HPDE6-E6E7 (cell line): ENCODE data around the gene SLCO3A1.
A peak's percentile ranks its signal among the peaks of the same experiment; 100 is the strongest.

Experiments
- DNase-seq: peaks from one replicate; pipeline ENCODE4 v3.0.0; 2011; ENCODE audit warnings: missing footprints; ENCODE audit errors: extremely low spot score

SLCO3A1 gene

DNA sequence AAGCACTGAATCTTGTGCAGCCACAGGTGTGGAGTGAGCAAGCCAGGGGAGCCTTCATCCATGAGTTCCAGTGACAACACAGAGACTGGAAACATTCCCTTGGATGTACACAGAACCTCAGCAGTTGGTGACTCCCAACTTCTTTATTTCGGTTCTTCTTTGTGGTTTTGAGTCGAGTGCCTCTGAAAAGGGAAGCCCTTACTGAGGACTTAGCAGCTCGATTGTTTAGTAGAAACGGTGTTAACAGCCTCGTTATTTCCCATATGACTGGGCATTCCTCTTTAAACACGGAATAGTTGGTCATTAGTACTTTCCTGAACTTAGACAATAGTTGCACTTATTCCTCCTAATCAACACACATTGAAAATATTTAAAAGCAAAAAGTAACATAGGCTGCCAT is 7.7 kb downstream of the SLCO3A1 start:
- DNase-seq = no peak

DNA sequence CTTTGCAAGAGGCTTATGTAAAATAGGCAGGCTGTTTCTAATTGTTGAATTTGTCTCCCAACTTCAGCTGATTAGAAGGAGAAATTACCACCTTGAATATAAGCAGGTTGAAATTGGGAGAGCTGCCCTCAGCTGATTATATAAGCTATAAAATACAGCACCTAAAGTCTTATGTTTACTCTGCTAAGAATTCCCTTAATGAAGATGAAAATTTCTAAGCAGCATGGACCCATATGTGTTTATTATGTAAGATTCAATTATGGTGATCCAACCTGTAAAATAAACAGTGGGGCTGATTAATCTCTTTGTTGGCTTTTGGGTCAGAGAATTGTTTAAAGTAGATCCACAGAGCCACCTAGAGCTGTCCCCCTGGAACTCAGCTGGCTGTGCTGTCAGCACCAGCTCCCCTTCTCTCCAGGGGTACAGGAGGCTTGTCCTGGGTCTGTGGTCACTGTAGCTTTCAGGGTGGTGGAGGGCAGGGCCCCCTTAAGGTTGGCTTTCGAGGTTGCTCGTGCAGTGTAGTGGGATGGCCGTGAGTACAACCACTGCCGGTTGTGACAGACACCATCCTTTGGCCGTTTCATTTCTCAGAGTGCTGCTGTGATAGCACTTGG is 9.5 kb downstream of the SLCO3A1 start:
- no peak for DNase-seq

DNA sequence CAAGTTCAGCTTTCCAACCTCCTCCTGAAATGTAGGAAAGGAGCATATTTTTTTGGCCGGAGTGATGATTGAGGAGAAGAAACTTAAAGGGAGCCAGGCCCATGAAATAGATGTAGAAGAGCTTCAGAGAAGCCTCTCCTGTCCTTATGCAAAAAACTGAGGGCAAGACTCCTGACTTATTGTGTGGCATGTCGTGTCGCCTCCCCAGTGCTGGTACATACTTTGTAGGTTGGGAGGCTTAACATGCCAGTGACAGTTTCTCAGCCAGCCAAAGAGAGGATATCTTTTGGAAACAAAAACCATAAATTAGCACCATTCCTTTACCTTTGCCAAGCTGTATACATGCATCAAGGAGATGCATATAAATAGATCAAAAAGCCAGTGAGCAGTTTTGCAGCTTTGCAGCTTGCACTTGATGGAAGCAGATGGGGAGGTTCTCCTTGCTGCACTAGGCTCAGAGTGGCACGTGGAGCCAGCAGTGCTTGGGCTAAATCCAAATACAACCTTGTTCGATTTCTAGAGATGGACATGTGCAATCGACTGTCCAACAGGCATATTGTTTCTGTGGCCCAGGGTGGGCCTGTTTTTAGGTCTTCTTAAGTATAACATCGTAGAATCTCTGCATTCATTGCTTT is 10.2 kb downstream of the SLCO3A1 start:
- DNase-seq = no peak

DNA sequence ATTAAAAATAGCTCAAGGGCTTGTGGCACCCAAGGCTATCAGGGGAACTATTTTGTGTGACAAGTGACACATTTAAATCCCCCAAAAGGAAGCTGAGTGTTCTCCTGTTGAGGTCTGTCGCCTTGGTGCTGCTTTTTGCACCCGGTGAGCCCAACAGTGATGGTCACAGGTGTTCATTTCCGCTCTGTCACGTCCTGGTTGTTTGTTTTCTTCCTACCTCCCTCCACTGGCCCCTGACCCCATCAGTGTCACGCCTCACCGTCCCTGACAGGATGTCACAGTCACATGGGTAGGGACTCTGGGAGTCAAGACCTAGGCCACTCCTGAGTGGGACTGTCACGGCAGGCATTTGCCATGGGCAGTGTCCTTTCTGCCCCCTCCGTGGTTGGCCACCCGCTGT is 11.2 kb downstream of the SLCO3A1 start:
- DNase-seq = no peak

DNA sequence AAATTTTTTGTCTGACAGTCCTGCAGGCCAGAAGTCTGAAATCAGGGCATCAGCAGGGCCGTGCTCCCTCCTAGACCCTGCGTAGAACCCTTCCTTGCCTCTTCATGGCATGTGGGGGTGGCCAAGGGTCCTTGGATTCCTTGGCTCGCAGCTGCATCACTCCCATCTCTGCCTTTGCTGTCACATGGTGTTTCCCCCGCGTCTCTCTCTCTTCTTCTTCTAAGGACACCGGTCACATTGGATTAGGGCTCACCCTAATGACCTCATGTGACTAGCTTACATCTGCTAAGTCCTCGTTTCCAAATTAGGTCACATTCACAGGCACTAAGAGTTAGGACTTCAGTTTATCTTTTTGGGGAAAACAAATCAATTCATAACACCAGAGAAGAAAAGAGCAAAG is 12.0 kb downstream of the SLCO3A1 start:
- no peak for DNase-seq

DNA sequence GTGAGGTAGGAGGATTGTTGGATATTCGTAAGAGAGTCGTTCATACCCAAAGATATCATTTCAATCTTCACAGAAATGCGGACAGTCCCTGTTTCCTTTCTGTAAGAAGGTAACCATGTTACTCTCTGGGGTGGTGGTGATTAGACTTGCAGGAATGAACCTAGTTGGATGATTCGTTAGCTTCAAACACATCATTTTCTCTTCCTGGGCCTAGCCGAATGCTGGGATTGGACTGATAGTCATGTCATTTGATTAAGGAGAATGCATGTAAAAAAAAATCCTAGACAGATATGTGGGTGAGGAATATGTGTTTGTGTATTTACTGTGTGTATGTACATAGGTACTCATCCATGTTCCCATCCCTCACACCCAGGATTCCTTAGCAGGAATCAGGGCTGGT is 12.4 kb downstream of the SLCO3A1 start:
- no peak for DNase-seq

DNA sequence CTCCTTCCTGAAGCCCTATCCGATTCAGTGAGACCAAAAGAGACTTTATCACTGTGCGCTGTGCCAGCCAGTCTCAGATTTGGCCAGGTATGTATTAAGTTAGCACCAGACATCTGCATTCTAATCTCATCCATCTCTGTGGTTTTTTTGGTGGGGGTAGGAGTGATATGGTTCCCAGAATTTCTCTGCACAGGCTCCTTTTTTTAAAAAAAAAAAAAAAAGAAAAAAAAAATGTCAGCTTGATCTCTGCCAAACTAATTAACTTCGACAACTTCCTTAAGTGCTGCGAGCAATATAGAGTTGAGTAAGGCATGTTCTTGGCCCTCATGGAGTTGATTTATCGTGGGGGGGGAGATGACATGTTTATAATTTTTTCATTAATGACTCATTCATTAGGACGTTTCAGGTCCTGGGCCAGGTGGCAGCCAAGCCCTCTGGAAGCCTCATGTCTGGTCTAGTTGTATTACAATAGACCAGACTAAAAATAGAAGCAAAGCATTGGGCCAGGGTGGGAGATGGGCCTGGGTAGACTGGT is 12.9 kb downstream of the SLCO3A1 start:
- peak; percentile 41 for DNase-seq

DNA sequence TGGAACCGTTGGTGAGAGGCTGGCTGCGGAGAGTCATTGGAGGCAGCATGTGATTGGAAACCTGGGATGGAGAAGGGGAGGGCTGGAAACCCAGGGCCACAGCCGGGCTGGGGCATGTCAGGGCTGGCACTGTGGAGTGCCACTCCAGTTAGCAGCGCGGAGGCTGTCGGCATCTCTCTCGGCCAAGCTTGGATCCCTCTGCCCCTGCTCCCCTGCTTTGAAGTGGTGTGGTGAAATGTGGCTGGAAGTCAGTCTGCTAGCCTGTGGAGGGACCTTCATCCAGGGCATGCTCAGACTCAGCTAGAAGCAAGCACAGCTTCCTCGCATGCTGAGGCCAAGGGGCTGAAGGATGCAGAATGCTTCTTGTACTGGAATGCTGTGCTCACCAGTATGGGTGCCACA is 13.5 kb downstream of the SLCO3A1 start:
- DNase-seq = peak; percentile 78

DNA sequence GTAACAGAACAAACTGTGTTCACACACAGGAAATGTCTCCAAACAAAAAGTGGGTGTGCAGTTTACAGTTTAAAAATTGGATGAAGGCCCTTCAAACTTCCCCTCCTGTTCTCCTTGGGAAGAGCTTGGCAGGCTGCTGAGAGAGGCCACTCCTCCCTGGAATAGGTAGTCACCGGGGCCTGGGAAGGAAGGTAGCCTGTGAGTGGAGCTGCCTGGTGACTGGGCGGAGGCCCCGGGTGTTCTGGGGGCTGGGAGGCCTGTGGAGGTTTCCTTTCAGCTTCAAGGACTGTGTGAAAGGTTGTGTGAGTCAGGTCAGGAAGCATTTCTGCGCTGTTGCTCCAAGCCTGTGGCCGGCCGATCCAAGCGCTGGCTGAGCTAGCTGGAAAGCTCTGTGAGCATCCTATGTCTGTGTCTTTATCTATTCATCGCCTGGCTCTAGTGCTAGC is 14.1 kb downstream of the SLCO3A1 start:
- peak; percentile 98 for DNase-seq

DNA sequence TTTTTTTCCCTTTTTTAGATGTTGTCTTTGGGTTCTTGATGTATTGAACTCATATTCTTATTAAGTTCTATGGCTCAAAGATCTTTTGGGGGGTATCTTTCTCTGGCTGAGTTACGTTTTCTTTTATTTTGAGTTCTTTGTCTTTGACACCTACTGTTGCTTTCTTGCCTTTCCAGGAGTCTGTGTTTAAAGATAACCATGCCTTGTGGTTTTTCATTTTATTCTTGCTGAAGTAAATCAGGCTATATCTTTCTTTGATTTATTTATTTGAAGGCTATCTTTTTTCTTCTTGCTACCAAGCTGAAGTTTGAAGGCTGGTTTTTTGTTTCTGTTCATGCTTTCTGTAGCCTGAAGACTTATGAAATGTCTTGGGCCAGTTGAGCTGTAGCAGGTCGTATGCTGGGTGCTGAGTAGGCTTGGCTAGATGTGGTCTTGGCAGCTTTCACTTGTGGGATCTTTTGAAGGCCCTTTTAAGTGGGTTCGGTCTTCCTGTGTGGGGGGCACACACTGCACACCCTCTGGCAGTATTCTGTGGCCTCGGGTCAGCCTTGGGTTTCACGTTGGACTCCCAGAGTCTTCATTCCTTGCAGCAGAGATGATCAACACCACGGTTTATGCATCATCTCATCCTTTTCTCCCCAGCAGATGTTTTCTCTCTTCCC is 17.5 kb downstream of the SLCO3A1 start:
- no peak for DNase-seq

DNA sequence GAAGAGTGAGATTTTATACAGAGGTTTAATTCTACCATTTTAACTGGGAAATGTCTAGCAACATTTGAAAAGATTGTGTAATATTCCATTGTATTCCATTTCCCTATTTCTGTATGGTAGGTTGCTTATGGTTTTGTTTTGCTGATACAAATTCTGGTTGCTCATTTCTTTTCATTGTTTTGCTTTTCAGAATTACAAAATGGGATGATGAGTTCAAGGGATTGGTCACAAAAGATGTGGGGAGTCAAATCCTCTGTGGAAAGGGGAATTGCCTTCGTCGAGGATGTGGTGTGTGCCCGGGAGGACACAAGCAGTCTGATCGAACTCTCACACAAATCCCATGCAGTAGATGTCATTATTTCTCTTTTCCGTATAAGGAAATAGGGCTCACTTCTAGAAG is 18.3 kb downstream of the SLCO3A1 start:
- DNase-seq = no peak

DNA sequence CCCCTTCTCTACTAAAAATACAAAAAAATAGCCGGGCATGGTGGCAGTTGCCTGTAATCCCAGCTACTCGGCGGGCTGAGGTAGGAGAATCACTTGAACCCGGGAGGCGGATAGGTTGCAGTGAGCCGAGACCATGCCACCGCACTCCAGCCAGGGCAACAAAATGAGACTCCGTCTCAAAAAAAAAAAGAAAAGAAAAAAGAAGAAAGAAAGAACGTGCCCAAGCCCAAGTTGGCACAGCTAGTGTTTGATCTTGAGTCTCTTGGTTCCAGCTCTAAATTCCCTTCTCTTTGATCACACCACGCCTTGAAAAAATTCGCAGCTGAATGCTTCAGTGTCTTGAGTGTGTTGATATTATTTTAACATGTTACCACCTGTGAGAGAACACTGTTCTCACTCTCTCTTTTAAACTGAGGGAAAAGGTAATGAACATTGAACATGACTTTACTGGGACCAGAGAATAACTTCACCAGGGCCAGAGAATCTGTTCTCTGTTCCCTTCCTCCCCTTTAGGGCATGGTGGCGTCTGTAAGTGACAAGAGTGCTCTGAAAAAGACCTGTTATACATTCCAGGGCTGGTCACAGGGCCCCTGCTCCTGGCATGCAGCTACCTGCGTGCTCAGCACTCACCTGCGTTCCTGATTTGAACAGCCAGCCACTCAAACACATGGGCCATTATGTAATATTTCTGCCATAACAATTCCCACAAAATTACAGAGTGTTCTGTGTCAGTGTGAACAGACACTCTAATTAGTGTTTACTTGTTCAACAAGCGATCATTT is 19.0 kb downstream of the SLCO3A1 start:
- DNase-seq = no peak

DNA sequence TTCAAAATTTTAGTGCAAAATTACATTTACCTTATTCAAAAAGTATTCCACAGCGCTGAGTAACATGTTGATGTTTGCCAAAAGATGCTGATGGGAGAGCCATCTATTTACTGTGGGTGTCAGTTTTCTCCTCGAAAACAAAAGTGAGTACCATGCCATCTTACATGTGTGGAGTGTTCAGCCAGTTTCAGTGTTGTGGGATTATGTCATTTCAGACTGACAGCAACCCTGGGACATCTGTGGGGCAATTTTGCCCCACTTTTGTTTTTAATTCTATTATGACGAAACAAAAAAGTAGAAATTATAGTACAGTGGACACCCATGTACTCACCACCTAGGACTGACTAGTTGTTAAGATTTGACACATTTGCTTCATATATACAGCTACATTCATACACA is 19.6 kb downstream of the SLCO3A1 start:
- no peak for DNase-seq

DNA sequence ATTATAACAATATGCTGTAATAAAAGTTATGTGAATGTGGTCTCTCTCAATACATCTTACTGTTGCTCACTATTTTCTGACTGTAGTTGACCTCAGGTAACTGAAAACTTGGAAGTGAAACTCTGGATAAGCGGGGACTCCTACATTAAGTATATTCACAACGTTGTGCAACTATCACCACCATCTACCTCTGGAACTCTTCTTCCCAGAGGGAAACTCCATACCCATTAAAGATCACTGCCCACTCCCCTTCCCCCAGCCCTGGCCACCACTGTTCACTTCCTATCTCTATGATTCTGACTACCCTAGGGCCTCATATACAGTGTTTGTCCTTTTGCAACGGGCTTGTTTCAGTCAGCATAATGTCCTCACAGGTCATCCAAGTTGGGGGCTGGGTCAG is 20.7 kb downstream of the SLCO3A1 start:
- no peak for DNase-seq

DNA sequence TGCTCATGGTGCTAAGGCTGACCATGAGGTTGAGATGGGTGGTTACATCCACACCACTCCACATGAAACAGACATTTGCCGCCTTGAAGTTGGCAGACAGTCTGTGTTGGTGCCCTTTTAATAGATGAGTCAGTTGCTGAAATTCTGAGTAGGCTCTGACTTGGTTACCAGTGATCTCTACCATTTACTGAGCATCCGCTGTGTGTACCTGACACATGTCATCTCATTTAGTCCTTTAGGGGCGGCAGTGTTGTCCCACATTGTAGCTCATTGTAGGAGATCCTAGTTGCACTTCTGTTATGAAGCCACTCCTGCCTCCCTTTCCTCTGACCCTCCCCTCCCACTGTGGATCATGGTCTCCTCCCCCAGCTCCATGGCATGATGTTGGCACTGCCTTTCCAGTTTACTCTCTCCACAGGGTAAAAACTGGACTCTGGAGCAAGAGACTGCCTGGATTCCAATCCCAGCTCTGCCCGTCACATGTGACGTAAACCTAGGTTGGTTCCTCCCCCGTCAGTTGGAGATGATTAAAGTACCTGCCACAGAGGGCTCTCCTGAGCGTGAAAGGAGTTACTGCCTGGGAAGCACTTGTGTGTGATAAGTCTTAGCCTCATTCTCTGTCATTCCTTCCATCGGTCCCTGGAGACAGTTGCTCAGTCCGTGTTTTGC is 21.6 kb downstream of the SLCO3A1 start:
- DNase-seq = no peak

DNA sequence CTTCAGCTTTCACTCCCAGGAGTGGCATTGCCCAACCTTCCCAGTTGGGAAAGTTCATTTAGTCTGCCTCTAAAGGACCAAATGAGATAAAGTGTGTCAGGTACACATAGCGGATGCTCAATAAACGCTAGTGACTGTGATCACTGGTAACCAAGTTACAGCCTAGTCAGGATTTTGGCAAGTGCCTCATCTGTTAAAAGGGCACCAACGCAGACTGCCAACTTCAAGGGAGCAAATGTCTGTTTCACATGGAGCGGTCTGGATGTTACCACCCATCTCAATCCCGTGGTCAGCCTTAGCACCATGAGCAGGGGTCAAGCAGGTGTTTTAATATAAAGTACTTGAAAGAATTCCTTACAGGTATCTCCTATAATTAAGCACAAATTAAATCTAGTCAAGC is 22.7 kb downstream of the SLCO3A1 start:
- no peak for DNase-seq

DNA sequence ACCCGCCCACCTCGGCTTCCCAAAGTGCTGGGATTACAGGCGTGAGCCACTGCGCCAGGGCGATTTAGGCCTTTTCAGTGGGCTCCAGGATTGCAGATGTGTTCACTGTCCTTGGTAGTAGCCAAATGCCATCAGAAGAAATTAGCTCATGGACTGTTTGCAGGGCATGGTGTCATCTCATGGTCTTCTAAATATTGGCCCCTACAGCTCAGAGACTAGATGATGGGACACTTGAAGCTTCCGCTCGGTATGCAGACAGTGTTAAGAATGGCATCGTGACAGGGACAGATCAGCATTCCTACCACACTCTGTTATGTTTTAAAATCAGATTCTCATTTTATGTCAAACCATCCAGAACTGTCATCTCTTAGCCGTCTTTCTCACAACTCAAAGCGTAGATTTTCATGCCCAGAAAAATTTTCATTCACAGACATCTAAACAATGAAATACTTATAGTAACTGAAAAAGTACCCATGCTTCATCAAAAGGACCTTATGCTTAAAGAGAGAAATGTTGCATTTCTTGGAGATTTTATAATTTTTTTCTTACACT is 24.9 kb downstream of the SLCO3A1 start:
- no peak for DNase-seq

DNA sequence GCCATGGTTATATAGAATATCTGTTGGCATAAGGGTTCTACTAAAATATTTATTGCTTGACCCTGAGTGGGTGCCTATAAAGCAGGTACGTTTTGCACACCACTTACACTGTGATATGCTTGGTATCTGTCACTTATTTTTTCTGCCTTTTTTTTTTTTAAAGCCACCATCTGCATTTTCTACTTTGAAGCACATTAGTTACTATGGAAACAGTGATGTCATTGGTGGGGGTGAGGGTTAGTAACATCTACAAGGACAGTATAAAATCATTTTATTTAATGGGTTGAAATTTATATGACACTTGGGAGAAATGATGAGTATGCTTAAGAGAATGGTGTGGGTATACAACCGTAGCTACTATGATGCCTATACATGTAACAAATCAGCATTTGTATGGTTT is 25.6 kb downstream of the SLCO3A1 start:
- DNase-seq = no peak

DNA sequence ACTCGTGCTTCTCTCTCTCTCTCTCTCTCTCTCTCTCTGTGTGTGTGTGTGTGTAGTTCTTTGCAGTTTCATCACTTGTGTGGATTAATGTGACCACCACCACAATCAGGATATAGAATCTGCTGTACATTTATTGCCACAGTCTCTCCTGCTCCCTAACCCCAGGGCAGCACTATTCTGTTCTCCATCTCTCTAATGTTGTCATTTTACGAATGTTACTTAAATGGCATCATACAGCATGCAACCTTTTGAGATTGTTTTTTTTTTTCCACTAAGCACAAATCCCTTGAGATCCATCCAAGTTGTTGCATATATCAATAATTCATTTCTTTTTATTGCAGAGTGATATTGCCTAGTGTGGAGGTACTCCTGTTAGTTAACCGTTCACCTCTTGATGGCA is 26.9 kb downstream of the SLCO3A1 start:
- DNase-seq = no peak

DNA sequence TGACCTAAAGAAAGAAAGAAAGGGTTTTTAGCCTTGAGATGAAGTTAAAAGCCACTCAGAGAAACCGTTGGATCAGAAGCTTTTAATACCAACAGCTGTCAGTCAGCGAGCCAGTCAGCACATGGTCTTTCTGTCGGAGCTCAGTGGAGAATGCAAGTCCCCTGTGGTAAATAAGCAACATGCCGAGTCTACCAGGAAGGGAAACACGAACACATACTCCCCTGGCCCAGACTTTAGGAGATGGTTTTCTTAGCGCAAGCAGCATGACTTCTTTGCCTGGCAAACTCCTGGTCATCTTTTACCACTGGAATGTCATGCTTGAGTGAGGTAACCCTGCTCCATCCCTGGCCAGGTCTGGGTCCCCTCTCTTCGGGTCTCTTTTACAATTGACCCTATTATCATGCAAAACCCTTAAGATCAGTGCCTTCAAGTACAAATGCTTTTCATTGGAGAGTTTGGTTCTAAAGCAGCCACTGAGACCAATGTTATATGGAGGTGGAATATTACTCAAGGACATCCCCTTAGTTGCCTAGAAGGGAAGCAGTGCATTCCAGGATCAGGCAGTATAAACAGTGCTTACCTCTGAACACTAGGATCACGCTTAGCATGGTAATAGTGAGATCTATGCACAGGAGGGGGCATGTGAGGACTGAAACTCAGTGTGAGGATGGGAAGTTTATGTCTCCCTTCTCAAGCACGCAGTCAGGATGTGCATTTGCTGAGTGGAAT is 28.2 kb downstream of the SLCO3A1 start:
- no peak for DNase-seq
